Stimulated activated CD4-positive, alpha-beta T cell treated with anti-CD3 and anti-CD28 coated beads, Interleukin-1b, Interleukin-23, amount 100 ng/mL, for 4 hours (primary cell): Measurements from ENCODE around the gene PACSIN2.
A peak's percentile ranks its signal among the peaks of the same experiment; 100 is the strongest.

Experiments
- DNase-seq, 2 donors: peaks; one replicate each; pipeline ENCODE4 v3.0.0-alpha.2; 2020; ENCODE audit warnings: low read depth in 2 of 2

The PACSIN2 gene

GRCh38 chr22:42857845-42858481 lies 157.0 kb downstream of the PACSIN2 start:
- DNase-seq: no peak

GRCh38 chr22:42856865-42857704 lies 157.9 kb downstream of the PACSIN2 start, which contains the start of gene ARFGAP3:
TSS of gene ARFGAP3 (minus strand) at chr22:42857273. CDS start at chr22:42857182, 91 bp downstream.
- peak; percentile 95 to 97 for DNase-seq

GRCh38 chr22:42856179-42856864 lies 158.6 kb downstream of the PACSIN2 start:
- DNase-seq: peak; percentile 37

GRCh38 chr22:42855721-42856120 lies 159.2 kb downstream of the PACSIN2 start:
- DNase-seq: no peak

GRCh38 chr22:42855211-42855610 lies 159.7 kb downstream of the PACSIN2 start:
- no peak for DNase-seq

GRCh38 chr22:42848941-42849550 lies 165.9 kb downstream of the PACSIN2 start:
- no peak for DNase-seq

- no peak for DNase-seq
These were observed 167.8 kb downstream of the PACSIN2 start for GRCh38 chr22:42847110-42847509.

GRCh38 chr22:42844756-42845155 lies 170.2 kb downstream of the PACSIN2 start:
- DNase-seq: no peak

GRCh38 chr22:42842658-42843370 lies 172.1 kb downstream of the PACSIN2 start:
- no peak for DNase-seq

GRCh38 chr22:42841444-42841843 lies 173.5 kb downstream of the PACSIN2 start:
- no peak for DNase-seq

GRCh38 chr22:42837556-42837955 lies 177.4 kb downstream of the PACSIN2 start:
- no peak for DNase-seq

- DNase-seq: no peak
These were observed 178.9 kb downstream of the PACSIN2 start for GRCh38 chr22:42836026-42836425.

- DNase-seq: no peak
These were observed 180.6 kb downstream of the PACSIN2 start for GRCh38 chr22:42834177-42834949.

GRCh38 chr22:42833104-42833503 lies 181.8 kb downstream of the PACSIN2 start:
- DNase-seq: no peak

- no peak for DNase-seq
These were observed 183.2 kb downstream of the PACSIN2 start for GRCh38 chr22:42831712-42832111.

GRCh38 chr22:42830161-42830560 lies 184.8 kb downstream of the PACSIN2 start:
- no peak for DNase-seq

- no peak for DNase-seq
These were observed 185.6 kb downstream of the PACSIN2 start for GRCh38 chr22:42829302-42829701.

GRCh38 chr22:42825796-42826195 lies 189.2 kb downstream of the PACSIN2 start:
- no peak for DNase-seq

- no peak for DNase-seq
These were observed 193.6 kb downstream of the PACSIN2 start for GRCh38 chr22:42821386-42821785.

- DNase-seq: no peak
These were observed 194.7 kb downstream of the PACSIN2 start for GRCh38 chr22:42820045-42820763.
